ENCODE data around the gene LINC01488.

The LINC01488 gene

DNA sequence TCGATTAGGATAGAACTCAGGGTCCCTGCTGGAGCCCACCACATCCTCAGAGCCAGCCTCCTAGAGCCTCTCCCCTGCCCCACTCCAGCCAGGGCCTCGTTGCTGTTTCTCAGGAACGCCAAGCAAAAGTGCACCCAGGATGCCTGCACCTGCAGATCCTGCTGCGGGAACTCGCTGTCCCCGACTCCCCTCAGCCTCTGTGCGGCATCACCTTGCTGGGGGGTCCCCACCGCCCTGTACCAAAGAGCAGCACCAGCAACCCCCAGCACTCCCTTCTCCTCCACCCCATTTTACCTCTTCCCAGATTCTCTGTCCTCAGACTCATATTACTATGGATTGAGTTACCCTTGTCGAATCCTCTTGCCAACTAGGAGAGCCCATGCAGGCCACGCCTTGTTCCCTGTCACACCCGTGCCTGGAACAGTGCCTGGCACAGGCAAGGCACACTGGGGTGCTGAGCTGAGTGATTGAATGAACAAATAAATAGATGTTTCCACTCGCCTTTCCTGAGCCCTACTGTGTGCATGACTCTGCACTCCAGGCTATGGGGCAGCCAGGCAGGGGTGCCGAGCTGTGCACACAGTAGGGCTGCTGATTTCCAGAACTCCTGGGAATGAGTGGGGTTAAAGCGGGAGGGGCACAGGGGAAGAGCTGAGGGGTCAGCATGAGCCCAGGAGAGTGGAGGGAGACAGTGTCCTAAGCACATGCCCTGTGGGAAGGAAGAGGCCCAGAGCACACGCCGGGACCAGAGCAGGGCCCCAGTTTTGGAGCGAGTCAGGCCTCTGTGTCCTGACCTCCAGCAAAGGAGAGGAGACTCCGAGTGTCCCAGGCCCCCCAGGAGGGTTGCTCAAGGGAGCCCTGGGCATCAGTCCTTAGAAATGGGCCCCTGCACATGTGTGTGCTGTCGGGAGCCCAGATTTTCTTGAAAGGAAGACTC, 44.3 kb downstream of the LINC01488 start:
- ATAC-seq: no peak
- Mint-ChIP-seq H3K36me3 (no peaks in the 10 kb centered on the region), H3K27me3 (peaks cover 7% of the 10 kb centered on the region), H3K4me3 (no peak overlapping the region), H3K9me3 (no peaks in the 10 kb centered on the region), H3K27ac (no peak overlapping the region), H3K4me1 (peaks cover 19% of the 10 kb centered on the region)

DNA sequence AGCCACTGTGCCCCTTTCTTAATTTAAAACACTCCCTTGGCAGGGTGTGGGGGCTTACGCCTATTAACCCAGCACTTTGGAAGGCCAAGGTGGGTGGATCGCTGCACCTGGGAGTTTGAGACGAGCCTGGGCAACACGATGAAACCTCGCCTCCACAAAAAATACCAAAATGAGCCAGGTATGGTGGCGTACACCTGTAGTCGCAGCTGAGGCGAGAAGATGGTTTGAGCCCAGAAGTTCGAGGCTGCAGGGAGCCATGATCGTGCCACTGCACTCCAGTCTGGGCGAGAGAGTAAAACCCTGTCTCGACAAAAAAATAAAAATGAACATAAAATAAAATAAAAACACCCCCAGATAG, 45.0 kb downstream of the LINC01488 start:
- no peaks in the 10 kb centered on the region for H3K9me3 Mint-ChIP-seq
- no peaks in the 10 kb centered on the region for H3K36me3 Mint-ChIP-seq
- H3K4me1 Mint-ChIP-seq: peaks cover 26% of the 10 kb centered on the region
- no peak for ATAC-seq
- H3K27ac Mint-ChIP-seq: no peak overlapping the region
- no peak overlapping the region for H3K4me3 Mint-ChIP-seq
- peaks cover 14% of the 10 kb centered on the region for H3K27me3 Mint-ChIP-seq

DNA sequence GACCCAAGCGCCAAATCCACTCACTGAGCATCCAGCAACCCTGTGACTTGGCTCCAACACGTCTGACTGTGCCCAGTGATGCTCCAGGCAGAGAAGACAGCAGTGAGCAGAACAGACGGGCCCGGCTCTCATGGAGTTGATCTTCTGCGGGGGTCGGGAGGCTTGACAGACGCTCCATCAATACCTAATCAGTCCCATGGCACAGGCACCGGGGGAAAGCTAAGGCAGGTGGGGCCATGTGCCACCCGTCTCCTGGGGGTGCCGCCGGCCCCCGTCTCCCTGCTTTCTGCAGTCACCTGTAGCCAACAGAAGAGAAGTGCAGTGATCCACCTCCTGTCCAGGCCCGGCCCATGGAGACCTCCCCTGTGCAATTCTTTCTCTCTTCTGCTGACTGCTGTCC, 47.5 kb downstream of the LINC01488 start:
- Mint-ChIP-seq H3K27me3 (peaks cover 16% of the 10 kb centered on the region), H3K4me1 (peaks cover 30% of the 10 kb centered on the region), H3K36me3 (no peaks in the 10 kb centered on the region), H3K27ac (peak overlapping the region; percentile 90), H3K4me3 (no peak overlapping the region), H3K9me3 (no peaks in the 10 kb centered on the region)
- ATAC-seq: no peak

DNA sequence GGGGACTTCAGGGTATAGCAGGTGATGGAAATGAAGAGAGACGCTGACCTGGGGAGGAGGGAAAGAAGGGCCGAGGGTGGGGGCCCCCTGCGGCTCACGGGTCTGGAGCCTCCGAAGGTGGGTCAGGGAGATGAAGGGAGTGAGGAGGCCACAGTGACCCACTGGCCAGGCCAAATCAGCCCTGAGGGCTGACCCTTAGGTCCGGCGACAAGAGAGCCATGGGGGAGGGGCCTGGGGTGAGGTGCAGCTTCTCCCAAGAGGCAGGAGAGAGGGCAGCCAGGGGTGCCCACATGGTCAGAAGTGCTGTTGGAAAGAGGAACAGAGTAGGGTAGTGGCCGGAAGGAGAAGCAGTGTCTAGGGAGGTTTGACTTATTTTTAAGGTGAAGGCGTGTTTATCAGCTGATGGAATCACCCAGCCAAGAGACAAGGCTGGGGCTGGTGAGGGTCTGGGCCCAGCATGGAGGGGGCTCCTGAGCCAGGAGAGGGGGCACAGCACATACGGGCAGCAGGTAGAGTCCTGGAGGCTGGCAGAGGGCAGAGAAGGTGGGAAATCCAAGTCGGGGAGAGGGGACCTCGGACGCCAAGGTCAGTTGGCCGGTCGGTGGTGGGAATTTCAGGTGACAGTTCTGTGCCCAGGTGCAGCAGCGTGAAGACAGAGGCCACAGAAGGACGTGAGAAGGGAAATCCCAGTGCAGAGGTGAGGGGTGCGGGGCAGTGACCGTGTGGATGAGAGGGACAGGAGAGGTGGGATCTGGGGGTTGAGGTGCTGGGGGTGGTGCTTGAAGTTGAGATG, 49.0 kb downstream of the LINC01488 start:
- peak overlapping the region; percentile 82 for H3K4me3 Mint-ChIP-seq
- H3K27ac Mint-ChIP-seq: peak overlapping the region; percentile 90
- no peaks in the 10 kb centered on the region for H3K36me3 Mint-ChIP-seq
- ATAC-seq: peak; percentile 93
- peaks cover 16% of the 10 kb centered on the region for H3K27me3 Mint-ChIP-seq
- no peaks in the 10 kb centered on the region for H3K9me3 Mint-ChIP-seq
- peaks cover 30% of the 10 kb centered on the region for H3K4me1 Mint-ChIP-seq

DNA sequence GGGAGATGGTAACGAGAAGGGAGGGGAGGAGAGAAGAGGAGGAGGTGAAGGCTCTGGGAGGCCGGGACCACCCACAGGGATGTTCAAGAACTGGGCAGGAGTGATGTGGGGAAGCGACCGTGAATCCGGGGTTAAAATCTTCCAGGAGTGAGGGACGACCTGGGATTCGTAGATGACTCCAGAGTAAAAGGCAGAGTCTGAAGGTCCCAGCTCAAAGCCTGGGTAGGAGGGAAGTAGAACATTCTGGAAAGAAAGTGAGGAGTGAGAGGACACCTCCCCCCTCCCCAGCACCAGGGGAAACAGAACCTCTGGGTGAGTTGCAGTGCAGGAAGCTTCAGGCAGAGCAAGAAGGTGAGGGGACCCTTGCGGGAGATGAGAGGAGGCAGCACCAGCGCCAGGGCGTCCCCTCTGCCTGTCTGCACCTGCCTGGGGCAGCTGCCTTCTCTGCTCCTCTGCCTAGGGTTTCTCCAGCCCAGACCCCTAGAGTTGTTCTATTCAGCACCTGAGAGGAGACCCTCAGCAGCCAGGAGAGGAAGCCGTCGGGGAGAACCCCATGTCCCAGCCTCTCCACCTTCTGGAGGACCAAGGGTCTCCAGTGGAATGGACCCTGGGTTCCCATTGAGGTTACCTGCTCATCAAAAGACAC, 49.7 kb downstream of the LINC01488 start:
- peaks cover 16% of the 10 kb centered on the region for H3K27me3 Mint-ChIP-seq
- H3K27ac Mint-ChIP-seq: peak overlapping the region; percentile 90
- no peaks in the 10 kb centered on the region for H3K36me3 Mint-ChIP-seq
- H3K9me3 Mint-ChIP-seq: no peaks in the 10 kb centered on the region
- H3K4me1 Mint-ChIP-seq: peaks cover 30% of the 10 kb centered on the region
- ATAC-seq: no peak
- H3K4me3 Mint-ChIP-seq: peak overlapping the region; percentile 82

DNA sequence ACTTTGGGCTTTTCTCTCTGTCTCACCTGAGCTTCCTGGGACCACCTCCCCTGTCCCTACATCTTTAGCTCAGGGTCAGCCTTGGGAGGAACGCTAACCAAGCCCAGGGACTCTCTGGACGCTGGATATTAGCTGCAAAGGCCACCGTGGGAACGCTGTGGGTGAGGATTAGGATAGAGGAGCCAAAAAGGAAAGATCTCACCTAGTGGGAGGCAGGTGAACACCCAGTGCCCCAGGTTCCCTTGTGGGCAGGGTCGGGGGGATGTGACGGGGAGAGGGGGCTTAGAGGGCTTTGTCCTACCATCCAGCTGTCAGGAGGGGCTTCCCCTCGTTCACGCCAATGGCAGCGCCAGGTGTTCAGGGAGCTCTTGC, 50.2 kb downstream of the LINC01488 start:
- Mint-ChIP-seq H3K27ac (peak overlapping the region; percentile 90), H3K27me3 (peaks cover 16% of the 10 kb centered on the region), H3K36me3 (no peaks in the 10 kb centered on the region), H3K4me3 (peak overlapping the region; percentile 5), H3K4me1 (peaks cover 30% of the 10 kb centered on the region), H3K9me3 (no peaks in the 10 kb centered on the region)
- no peak for ATAC-seq

DNA sequence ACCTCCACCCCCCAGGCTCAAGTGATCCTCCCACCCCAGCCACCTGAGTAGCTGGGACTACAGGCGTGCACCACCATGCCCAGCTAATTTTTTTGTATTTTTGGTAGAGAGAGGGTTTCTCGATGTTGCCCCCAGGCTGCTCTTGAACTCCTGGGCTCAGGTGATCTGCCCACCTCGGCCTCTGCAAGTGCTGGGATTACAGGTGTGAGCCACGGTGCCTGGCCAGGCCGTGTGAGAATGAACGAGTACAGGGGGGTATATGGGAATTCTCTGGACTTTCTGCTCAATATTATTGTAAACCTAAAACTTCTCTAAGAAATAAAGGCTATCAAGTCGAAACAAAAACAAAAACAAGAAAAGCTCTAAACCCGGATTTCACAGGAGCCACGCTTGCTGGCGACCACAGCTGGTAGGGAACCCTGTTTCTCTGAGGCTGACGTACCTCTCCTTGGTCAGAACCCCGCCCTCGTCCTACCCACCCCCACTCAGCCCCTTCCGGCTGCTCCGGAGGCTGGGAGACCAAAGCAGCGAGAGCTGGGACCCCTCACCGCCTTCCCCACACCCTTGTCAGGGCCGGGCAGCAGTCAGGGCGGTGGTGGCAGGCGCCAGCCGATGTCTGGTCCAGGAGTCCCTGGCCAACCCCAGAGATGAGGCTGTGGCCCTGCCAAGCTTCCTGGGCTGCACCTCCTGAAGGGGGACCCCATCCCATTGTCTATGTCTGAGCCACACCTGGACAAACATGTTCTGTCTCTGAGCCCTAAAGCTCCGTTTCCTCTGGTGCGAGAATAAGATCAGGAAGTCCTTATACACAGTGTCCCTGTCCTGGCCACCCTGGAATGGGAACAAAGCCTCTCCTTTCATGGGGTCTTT, 52.1 kb downstream of the LINC01488 start:
- Mint-ChIP-seq H3K27ac (no peak overlapping the region), H3K9me3 (no peaks in the 10 kb centered on the region)

DNA sequence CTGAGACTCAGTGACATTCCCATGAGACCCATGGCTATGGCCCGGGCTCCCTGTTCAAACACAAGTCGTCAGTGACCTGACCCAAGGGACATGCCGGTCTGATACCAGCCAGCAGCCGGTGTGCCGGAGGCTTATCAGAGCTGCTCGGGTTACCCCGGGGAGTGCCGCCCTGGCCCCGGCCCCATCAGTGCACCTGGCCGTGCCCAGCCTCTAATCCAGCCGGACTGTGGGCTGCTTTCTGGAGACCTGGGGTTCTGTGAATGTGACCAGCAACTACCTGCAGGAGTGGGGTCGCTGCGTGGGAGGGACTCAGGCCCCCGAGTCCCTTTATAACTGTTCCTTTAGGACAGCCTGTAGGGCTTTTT, 52.7 kb downstream of the LINC01488 start:
- no peak for ATAC-seq
- Mint-ChIP-seq H3K4me3 (no peak overlapping the region), H3K4me1 (peaks cover 30% of the 10 kb centered on the region), H3K9me3 (no peaks in the 10 kb centered on the region), H3K27me3 (peaks cover 16% of the 10 kb centered on the region), H3K36me3 (no peaks in the 10 kb centered on the region), H3K27ac (no peak overlapping the region)

More for the DNA sequence above, 52.1 kb downstream of the LINC01488 start:
- Mint-ChIP-seq H3K36me3 (no peaks in the 10 kb centered on the region), H3K4me3 (no peak overlapping the region), H3K27me3 (peaks cover 16% of the 10 kb centered on the region), H3K4me1 (peaks cover 30% of the 10 kb centered on the region)
- no peak for ATAC-seq

DNA sequence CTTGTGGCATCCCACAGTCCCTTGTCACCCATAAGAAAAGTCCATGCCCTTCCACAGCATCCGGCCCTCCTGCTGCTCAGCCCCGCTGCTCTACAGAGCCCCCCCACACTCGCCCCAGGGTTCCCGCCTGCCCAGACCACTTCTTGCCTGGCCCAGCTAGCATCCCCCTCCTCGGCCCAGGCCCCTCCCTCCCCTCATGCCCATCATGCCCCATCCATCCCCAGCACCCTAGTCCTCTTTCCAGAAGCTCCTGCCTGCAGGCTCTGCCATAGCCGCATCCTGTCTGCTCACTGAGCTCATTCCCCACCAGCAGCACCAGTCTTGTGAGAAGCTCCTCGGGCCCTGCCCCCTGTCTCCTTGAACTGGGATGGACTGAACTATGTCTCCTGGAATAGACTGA, 54.4 kb downstream of the LINC01488 start:
- peaks cover 30% of the 10 kb centered on the region for H3K4me1 Mint-ChIP-seq

DNA sequence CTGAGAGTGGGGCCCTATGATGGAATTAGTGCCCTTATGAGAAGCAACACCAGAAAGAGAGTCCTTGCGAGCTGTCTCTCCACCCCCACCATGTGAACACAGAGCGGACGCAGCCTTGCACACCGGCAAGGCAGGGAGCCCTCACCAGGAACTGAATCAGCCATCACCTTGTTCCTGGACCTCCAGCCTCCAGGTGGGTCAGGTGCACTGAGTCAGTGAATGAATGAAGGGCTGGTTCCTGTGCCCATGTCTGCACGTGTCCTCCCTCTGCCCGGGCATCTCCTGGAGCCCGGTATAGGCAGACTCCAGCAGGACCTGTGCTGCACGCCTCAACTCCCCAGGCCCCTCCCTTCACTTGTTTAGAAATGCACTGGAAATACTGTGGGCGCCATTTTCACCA, 54.9 kb downstream of the LINC01488 start:
- ATAC-seq: no peak
- peaks cover 11% of the 10 kb centered on the region for H3K27me3 Mint-ChIP-seq
- no peak overlapping the region for H3K27ac Mint-ChIP-seq
- H3K36me3 Mint-ChIP-seq: no peaks in the 10 kb centered on the region
- H3K9me3 Mint-ChIP-seq: no peaks in the 10 kb centered on the region
- no peak overlapping the region for H3K4me3 Mint-ChIP-seq
- peaks cover 25% of the 10 kb centered on the region for H3K4me1 Mint-ChIP-seq

More for the DNA sequence above, 54.4 kb downstream of the LINC01488 start:
- Mint-ChIP-seq H3K4me3 (no peak overlapping the region), H3K9me3 (no peaks in the 10 kb centered on the region), H3K36me3 (no peaks in the 10 kb centered on the region), H3K27ac (no peak overlapping the region), H3K27me3 (peaks cover 12% of the 10 kb centered on the region)
- no peak for ATAC-seq

DNA sequence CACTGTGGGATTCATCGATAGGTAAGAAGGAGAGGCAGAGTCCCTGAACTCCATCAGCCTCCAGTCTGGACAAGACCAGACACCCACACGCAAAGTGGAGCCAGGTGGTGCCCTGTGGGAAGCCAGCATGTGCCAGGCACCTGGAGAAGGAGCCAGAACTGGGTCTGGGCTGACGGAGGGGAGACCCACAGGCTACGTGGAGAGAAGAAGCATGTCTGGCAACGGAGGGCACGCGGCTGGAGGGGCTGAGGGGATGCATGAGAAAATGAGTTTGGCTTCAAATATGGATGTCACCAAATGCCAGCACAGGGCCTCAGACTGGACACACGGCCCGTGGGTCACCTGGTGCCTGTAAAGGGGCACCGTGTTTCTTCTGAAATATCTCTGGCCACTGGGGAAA, 55.7 kb downstream of the LINC01488 start:
- no peak overlapping the region for H3K4me3 Mint-ChIP-seq
- H3K36me3 Mint-ChIP-seq: no peaks in the 10 kb centered on the region
- ATAC-seq: no peak
- peaks cover 20% of the 10 kb centered on the region for H3K4me1 Mint-ChIP-seq
- peaks cover 9% of the 10 kb centered on the region for H3K27me3 Mint-ChIP-seq
- H3K9me3 Mint-ChIP-seq: no peaks in the 10 kb centered on the region
- H3K27ac Mint-ChIP-seq: no peak overlapping the region

DNA sequence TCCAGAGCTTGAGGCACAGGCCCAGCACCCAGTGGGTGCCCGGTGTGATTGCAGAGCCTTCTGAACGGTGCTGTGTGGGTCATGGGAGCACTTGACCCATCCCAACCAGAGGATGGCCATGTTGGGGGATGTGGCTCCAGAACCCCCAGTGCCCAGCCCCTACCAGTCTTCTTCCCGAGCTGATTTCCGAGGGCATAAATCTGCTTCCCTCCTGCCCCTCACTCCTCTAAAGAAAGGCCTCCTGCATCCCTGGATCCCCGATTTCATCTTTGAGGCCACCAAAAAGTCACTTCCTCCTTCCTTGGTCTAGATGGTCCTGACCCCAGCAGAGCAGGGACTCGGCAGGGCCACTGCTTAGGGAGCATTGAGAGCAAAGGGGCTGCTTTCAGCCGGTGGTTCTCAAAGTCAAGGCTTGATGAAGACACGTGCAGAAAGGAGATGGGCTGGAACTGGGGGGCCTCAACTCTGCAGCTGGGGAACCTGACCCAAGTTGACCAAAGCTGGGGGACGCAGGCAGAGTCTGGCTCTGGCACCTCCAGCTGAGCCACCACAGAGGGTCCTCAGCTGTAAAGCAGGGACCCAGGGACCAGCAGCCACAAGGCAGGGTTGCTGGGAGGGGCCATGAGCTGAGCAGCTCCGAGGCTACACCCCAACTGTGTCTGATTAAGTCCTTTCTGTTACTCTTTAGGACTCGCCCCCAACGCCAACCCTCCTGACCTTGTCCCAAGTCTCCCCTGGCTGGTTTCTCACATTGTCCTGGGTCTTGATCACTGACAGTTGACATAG, 56.6 kb downstream of the LINC01488 start:
- H3K27me3 Mint-ChIP-seq: peaks cover 18% of the 10 kb centered on the region
- no peak overlapping the region for H3K4me3 Mint-ChIP-seq
- H3K4me1 Mint-ChIP-seq: peaks cover 20% of the 10 kb centered on the region
- H3K36me3 Mint-ChIP-seq: no peaks in the 10 kb centered on the region
- no peak for ATAC-seq
- no peak overlapping the region for H3K27ac Mint-ChIP-seq
- H3K9me3 Mint-ChIP-seq: no peaks in the 10 kb centered on the region

DNA sequence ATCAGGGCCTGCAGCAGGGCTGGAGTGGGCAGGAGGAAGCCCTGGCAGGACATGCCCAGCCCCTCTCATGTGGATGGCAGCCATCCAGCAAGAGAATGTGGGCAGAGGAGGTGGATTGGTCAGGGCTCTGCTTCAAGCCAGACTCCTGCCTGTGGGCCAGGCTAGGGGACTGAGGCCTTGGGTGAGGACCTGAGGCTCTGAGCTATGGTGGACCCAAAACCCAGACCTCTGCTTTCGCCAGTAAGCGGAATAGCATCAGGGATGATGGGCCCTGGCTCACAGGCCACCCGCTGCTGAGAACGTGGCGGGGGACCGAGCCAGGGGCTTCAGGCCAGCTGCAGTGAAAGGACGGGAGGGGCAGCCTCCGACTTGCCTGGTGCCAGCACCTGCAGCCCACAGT, 57.4 kb downstream of the LINC01488 start:
- peaks cover 20% of the 10 kb centered on the region for H3K4me1 Mint-ChIP-seq
- H3K27ac Mint-ChIP-seq: no peak overlapping the region

More for the DNA sequence above, 57.4 kb downstream of the LINC01488 start:
- no peaks in the 10 kb centered on the region for H3K36me3 Mint-ChIP-seq
- no peak for ATAC-seq
- H3K27me3 Mint-ChIP-seq: peaks cover 24% of the 10 kb centered on the region
- no peak overlapping the region for H3K4me3 Mint-ChIP-seq
- no peaks in the 10 kb centered on the region for H3K9me3 Mint-ChIP-seq

Measured in stimulated activated memory B cell treated with anti-CD40 and anti-IgM and Interleukin-4, amounts not matched to agents 10 μg/mL and 1 μg/mL and 100 μg/mL, for 72 hours (primary cell).